HG03280 (cell line): ENCODE measurements around the gene ANGEL2.
"Not testable (repeated sequence)": the region's sequence is repeated elsewhere in the genome, so short reads cannot be mapped to it uniquely, and the experiment has no call there.

Experiments used
- ATAC-seq: cut with Tn5 transposase; IDR thresholded peaks from one replicate; pipeline ENCODE4 v1.9.1; 2021; ENCODE audit warnings: mild to moderate bottlenecking, moderate library complexity; ENCODE audit not compliant: unreplicated experiment

Gene ANGEL2

GRCh38 chr1:213020016-213020415 lies 4.3 kb upstream of the ANGEL2 start:
- ATAC-seq, result no peak

- ATAC-seq, result no peak
These were observed 3.8 kb upstream of the ANGEL2 start for GRCh38 chr1:213019450-213019849.

DNA sequence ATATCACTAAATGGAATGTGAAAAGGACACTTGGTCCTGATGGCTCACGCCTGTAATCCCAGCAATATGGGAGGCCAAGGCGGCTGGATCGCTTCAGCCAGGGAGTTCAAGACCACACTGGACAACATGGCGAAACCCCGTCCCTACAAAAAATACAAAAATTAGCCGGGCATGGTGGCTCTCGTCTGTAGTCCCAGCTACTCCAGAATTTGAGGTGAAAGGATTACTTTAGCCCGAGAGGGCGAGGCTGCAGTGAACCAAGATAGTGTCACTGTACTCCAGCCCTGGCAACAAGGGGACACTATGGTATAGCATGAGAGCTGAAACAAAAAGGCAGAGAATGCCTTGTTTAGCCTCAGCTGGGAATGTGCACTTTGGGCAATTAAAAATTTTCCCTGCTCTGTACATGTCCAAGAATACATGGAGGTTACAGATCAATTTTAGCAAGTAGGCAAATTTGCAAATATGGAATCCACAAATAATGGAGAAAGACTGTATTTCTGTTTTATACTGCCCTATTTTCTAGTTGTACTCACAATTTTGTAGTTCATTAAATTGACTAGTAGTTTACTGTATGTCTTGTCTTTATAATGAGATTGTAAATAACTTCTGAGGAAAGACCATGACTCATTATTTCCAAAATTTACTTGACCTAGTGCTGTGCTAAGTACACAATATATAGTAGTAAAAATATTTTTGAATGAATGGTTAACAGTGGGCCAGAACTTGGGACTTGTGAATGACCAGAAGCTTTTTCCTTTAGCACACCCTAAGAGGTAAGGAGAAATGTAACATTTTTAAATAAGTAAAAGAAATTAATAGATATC lies 2.0 kb upstream of the ANGEL2 start:
- no peak for ATAC-seq

GRCh38 chr1:213014642-213015041 lies 1.0 kb downstream of the ANGEL2 start:
- ATAC-seq, result no peak

GRCh38 chr1:213008564-213008963 lies 7.1 kb downstream of the ANGEL2 start:
- peak; percentile 85 for ATAC-seq

- no peak for ATAC-seq
These were observed 12.4 kb downstream of the ANGEL2 start for GRCh38 chr1:213003256-213003655.

DNA sequence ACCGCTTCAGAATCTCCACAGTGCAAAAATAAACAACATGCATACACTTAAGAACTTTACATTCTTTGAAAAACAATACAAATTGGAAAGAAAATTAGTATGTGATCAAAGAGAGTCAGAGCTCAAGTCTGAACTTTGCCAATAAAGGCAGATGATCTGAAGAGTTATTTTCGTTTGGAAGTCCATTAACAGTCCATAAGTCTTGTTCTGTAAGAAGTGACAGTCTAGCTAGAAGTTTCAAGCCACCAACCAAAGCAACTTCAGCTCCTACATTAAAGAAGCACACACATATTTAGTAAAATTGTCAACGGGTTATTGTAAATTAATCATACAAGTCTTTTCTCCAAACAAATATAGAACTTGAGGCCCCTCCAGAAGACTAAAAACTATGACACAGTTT lies 20.7 kb downstream of the ANGEL2 start:
- no peak for ATAC-seq

DNA sequence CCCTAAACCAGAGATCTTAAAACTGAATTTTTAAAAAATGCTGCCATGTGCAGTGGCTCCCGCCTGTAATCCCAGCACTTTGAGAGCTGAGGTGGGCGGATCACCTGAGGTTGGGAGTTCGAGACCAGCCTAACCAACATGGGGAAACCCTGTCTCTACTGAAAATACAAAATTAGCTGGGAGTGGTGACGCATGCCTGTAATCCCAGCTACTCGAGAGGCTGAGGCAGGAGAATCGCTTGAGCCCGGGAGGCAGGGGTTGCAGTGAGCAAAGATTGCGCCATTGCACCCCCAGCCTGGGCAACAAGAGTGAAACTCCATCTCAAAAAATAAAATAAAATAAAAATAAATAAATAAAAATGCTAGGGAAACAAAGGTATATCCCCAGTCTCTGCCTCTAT lies 21.7 kb downstream of the ANGEL2 start:
- ATAC-seq, result not testable (repeated sequence)

GRCh38 chr1:212990276-212990675 lies 25.4 kb downstream of the ANGEL2 start:
- ATAC-seq, result no peak

DNA sequence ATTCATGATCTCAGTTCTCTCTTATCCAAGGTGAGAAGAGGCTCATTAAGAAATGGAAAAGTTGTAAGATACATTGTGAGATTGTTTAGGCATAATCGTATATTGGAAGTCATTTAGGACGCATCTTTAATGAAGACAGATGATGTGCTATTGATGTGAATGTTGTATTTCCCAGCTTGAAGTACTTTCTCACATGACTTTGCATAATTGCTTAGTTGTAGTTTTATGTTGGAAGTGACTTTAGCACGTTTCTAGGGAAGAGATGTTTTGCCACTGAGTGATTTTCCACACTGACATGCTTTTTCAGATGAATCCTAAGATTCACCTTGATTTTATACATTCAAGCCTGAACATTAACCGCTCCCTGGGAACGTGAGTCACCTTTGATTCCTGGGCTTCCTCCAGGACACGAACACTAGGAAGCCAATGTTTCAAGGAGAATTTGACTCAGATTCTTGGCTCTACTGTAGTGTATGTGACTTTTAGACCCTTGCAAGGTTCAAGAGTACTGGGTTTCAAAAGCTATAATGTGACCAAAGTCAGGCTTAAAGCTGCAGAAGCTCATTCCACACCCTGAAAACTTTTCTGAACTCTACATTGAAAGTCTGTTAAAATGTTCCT lies 27.9 kb downstream of the ANGEL2 start:
- ATAC-seq, result no peak

- no peak for ATAC-seq
These were observed 29.1 kb downstream of the ANGEL2 start for GRCh38 chr1:212986551-212986950.

DNA sequence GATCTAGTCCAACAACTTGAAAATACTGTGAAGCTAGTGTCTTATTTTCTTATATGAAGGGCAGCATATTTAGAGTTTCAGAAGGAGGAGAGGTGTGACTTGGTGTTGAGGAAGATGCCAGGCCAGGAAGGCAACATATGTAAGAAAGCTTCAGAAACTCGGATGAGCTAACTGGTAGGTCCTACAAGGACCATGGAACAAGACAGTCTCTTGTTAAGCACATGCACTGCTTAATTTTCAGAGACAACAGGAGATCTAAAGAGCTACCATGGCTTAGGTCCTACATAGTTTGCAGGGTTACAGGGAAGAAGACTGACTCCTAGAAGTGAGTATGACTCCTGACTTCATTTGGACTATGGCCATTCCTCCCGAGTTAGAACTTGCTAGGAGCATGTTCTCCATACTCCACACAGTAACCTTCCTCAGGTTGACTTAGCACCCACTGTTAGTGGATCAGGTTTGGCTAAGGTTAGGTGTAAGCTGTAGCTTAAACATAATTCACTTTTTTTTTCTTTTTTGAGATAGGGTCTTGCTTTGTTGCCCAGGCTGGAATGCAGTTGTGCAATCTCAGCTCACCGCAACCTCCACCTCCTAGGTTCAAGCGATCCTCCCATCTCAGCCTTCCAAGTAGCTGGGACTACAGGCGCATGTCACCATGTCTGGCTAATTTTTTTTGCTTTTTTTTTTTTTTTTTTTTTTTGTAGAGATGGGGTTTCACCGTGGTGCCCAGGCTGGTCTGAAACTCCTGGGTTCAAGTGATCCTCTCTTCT lies 31.0 kb downstream of the ANGEL2 start:
- no peak for ATAC-seq

- ATAC-seq, result no peak
These were observed 32.2 kb downstream of the ANGEL2 start for GRCh38 chr1:212983482-212983881.

DNA sequence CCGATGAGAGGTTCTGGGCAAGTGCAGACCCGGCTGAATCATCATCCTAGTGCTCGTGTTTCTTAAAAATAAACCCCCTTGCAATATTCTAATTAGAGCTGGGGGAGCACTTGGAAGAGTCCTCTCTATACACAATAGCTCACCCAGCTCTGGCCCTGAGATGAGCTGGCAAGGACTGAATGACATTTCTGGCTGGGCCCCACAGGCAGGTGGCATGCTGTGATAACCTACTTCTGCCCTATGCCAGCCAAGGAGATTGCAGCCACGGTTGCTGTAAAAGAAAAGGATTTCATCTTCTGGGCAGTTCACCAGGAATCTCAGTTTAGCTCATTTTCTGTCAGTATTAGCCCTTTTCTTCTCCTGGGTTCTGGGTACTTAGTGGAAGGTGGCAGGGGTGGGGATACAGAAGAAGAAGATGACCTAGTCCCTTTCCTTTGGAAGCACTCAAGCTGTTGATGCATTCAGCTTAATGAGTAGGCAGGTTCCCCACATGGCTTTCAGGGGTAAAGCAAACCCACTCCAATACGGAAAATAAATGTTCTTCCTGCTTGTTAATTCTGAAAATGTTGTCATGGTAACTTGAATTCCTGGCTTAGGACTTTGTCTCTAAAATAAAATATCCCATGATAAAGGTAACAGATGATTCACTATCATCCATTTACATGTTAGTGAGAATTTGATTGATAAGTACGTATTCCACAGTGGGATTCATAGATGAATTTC lies 33.1 kb downstream of the ANGEL2 start:
- ATAC-seq, result no peak

- peak; percentile 54 for ATAC-seq
These were observed 33.9 kb downstream of the ANGEL2 start for GRCh38 chr1:212981571-212982328.

- no peak for ATAC-seq
These were observed 34.6 kb downstream of the ANGEL2 start for GRCh38 chr1:212981025-212981495.

DNA sequence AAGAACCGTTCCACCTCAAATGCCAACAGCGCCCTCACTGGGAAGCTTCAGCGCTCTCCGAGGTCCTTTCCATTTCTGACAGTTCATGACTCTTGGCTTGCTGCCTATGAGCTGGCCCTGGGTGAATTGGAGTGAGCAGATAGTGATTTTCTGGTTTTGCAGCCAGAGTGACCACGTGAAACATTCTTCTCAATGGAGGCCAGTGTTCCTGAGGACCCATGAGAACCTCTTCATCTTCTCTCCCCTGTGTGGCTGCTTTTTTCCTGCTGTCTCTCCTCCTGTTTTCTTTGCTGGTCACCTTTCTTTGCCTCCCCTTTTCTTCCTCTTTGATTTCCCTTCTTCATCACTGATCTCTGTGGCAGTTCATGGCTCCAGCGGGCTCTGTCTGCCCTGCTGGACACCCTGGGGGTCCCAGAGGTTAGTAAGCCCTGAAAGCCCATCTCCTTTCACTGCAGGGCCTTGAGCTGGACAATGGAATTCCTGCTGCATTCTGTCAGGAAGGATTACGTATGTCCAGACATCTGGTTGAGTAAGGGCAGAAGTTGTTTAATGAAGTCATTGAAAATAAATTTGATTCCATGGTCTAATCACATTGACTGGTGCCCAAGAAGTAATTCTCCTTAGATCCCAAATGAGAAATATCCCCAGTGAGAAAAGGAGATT lies 35.4 kb downstream of the ANGEL2 start:
- ATAC-seq, result no peak

DNA sequence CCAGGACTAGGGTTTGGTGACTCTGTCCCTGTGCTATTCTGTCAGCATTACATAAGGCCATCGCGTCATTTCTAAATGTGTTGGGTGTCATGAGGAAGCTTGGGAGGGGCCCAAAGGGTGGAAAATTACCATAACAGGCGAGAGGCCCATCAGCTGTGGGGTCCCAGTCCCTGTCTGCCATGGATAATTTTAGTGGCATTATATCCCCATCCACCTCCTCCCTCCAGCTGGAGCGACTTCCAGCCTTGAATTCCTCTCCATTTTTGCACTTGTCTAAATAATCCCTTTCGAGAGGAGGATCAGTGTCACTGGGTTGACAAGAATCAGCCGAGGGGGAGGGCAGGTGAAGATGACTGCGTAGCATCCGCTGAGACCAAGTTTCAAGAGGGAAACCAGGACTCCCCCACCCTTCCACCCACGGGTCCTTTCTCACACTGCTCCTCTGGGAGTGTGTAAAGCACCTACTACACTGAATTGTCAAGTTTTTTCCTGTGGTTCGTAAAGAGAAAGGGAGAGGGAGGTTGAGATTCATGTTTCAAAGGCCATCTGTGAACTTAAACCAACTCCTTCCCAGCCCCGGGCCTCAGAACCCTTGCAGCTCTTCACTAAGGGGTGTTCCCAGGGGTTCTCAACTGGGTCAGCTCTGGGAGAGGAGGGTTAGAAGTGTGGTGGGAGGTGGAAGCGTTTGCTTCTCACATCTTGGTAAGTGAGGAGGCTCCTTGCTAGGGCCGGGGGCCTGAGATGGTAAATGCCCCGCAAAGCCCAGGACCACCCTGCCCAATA lies 36.1 kb downstream of the ANGEL2 start:
- peak; percentile 45 for ATAC-seq
